Activated T-cell treated with anti-CD3 and anti-CD28 coated beads for 4 hours (primary cell): ENCODE measurements around the gene SERPINI1.

Experiments
- DNase-seq: peaks from one replicate; pipeline ENCODE4 v3.0.0-alpha.2; 2020

The SERPINI1 gene, protein sequence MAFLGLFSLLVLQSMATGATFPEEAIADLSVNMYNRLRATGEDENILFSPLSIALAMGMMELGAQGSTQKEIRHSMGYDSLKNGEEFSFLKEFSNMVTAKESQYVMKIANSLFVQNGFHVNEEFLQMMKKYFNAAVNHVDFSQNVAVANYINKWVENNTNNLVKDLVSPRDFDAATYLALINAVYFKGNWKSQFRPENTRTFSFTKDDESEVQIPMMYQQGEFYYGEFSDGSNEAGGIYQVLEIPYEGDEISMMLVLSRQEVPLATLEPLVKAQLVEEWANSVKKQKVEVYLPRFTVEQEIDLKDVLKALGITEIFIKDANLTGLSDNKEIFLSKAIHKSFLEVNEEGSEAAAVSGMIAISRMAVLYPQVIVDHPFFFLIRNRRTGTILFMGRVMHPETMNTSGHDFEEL

DNA sequence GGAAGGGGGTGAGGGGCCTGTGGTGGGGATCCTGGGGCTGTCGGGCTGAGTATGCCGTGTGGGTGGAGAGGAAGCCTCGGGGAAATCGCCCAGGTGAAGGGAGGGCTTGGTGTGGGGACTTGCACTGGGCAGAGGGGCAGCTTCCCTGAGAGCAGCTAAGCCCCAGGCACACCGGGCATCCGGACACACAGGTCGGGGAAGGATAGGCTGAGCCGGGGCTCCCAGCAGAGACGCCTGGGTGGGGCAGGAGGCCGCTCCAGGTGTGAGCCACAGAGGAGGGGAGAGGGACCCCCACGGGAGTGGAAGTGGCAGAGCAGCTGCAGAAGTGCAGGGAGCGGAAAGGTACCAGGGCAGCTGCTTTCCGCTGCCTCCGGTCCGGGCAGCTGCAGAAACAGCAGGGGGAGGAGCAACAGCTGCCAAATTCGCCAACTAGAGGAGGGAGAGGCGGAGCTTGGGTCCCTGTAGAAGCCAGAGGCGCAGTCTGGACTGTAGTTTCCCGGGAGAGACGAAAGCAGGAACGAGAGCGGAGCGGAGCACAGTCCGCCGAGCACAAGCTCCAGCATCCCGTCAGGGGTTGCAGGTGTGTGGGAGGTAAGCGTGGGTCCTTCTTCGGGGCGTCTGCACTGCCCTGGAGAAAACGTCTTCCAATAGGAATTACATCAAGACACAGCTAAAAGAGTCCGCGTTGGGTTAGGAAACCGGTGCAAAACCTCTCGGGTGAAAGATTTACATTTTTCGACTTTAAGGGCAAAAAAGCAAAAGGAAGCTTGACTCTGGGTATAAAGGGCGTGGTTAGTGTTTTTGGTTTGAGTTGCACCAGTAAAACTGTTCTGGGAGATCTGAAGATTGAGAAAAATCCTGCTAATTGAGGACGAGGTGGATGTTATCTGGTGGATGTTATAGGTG, at the start of gene SERPINI1:
Gene SERPINI1, plus strand, starts transcription at position 489 of the 906 bp plus-strand sequence. CDS start 53,408 bp downstream, outside the sequence.
- peak; percentile 51 for DNase-seq

DNA sequence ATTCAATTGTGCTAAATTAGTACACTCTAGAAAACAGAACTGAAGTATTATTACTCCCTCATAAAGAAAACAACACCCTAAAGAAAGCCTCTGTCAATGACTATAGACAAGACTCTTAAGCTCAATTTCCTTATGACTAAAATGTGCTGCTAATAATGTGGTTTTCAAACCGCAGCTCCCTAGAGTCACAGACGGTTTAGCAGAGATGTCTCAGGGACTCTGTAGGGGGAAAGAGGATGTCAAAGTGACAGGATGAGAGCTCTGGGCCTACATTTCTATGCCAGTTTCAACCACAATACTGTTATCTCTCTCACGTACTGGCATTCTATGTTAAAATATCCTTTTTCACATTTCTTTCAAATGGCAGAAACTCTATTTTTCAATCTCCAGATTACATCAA, 44.2 kb upstream of the SERPINI1 start:
- peak; percentile 1 for DNase-seq

GRCh38 chr3:167694121-167694520, 41.4 kb upstream of the SERPINI1 start:
- DNase-seq, result no peak

- no peak for DNase-seq
These were observed 35.5 kb upstream of the SERPINI1 start for GRCh38 chr3:167700046-167700445.

DNA sequence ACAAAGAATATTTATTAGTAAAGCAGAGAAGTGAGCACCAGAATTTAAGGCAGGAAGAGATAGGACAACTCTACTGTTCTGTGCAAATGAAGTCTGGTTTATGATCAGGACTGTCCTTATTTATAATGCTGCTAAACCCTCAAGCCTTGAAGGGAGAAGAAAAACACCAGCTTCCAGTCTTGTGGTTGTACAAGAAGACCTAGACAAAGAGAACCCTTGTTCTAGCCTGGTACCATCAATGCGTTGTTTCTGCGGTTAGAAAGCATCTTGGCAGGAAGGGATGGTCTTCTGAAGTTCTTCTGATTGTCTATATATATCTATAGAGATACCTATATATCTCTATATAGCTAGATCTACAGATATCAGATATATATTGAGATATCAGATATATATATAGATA, 34.6 kb upstream of the SERPINI1 start:
- no peak for DNase-seq

GRCh38 chr3:167705840-167706239, 29.7 kb upstream of the SERPINI1 start:
- DNase-seq, result no peak

- DNase-seq, result no peak
These were observed 25.8 kb upstream of the SERPINI1 start for GRCh38 chr3:167709690-167710089.

DNA sequence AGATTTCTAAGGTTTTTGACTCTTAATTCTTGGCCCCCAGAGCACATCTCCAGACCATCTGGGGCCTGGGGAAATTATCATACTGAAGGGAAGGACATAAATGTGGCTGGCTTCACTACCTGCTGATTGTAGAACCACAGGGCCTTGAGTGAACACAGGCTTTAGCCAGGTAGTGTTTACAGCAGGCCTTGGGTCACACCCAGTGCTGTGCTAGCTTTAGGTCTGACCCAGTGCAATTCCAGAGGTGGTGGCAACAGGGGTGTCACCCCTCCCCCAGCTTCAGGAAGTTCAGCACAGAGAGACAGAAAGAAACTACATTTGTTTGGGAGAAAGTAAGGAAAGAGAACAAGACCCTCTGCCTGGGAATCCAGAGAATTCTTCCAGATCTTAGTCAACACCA, 25.0 kb upstream of the SERPINI1 start:
- no peak for DNase-seq

DNA sequence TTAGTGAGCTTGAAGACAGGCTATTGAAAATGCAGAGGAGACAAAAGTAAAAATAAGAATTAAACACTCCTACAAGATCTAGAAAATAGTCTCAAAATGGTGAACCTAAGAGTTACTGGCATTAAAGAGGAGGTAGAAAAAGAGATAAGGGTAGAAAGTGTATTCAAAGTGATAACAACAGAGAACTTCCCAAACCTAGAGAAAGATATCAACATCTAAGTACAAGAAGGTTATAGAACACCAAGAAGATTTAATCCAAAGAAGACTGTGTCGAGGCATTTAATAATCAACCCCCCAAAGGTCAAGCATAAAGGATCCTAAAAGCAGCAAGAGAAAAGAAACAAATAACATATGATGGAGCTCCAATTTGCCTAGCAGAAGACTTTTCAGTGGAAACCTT, 24.1 kb upstream of the SERPINI1 start:
- no peak for DNase-seq

- no peak for DNase-seq
These were observed 23.1 kb upstream of the SERPINI1 start for GRCh38 chr3:167712445-167712844.

GRCh38 chr3:167714871-167715270, 20.6 kb upstream of the SERPINI1 start:
- no peak for DNase-seq

GRCh38 chr3:167716920-167717319, 18.6 kb upstream of the SERPINI1 start:
- DNase-seq, result no peak

DNA sequence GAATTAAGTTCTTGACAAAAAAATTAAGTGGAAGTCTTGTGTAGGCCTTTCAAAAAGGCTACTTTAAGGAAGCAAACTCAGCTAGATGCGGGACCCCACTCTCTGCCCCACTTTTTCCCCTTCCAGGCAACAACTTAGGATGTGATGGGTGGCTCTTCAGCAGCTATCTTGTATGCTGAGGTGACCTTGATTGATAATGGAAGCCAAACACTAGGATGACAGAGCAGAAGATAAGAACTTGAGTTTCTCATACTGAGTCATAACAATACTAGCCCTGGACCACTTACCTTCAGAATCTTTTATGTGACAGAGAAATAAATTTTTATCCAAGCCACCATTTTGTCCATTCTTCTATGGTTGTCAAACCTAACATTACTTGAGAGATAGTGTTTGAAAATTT, 16.9 kb upstream of the SERPINI1 start:
- no peak for DNase-seq

DNA sequence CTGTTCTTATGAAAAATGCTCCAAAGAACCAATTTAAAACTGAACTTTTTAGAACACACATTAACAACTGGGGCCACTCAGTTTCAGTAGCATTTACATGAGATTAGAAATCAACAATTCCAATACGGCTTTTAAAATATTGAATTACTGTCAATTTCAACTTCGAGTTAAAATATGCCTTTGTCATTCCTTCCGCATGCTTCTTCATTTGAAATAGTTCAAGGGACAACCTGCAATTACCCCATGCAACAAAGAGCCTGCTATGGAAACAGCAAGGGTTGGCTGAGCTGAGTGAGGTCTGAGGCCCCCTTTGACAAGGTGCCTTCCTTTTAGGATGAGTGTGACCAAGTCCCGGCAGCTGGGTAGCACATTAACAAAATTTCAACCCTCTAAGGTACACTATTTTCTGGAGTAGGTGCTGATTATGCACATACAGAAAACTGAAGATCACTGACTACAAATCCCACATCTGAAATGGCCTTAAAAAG, 12.5 kb upstream of the SERPINI1 start:
- no peak for DNase-seq

DNA sequence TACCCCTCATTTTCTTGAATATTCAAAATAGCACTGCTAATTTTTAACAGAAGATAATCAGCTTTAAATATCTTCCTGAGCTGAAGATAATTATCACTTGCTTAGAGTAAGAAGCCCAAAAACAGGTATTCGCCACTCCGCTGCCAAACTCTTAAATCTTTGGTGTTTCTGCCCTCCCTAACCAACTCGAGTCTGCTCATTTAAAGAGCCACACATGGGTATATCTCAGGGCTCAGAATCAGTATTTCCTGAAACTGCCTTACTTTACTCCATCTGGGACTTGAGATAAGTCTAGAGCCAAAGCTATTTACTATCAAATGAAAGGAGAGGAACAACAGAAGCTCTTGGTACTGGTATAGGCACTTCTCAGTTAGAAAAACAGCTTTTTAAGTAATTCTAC, 11.6 kb upstream of the SERPINI1 start:
- DNase-seq, result no peak

GRCh38 chr3:167728176-167728575, 7.3 kb upstream of the SERPINI1 start:
- no peak for DNase-seq

- no peak for DNase-seq
These were observed 6.7 kb upstream of the SERPINI1 start for GRCh38 chr3:167728632-167729323.

DNA sequence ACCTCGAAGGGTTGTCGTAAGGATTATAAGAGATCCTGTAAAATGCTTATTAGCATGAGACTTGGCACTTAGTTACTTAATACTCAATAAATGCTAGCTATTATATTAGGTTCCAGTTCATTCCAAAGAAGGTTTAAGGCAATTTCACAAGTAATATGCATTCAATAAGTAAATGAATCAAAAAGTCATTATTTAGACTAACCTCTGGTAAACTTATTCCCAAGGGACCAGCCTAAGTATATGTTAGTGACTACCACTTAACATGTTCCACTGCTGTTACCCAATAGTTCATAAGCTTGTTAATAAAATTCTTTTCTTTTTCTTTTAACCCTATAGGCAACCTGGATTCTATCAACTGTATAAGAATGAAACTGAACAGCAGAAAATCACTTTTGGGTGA, 5.9 kb upstream of the SERPINI1 start:
- DNase-seq, result no peak

GRCh38 chr3:167731393-167731792, 4.1 kb upstream of the SERPINI1 start:
- DNase-seq, result no peak

DNA sequence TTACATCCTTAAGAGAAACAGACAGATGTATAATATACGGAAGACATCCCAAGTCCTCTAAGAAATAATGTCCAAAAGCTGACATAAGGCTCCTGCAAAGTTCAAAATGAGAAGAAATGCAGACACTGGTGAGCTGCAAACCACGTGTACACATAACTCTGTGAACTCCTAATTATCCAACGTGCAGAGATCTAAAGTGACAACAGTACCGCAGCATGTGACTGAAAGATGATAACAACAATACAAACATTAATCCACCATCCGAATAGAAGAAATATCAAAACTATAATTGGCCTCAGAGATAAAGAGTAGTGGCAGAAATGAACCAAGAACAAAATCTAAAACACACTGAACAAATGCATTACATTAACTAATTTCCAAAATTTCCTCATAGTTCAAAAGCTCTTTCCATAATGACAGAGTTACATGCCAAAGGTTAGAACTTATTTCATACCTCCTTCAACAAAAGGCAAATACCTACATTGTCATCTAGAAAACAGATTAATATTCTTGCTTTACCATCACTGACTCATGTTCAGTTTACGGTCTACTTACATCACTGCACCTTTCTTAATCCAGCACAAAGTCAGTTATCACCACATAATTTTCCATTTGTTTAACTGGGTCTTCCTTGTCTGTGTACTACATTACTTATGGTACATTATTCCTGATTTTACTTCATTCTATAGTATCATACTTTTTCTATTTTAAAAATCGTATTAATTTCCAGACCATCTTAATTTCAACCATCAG, 3.0 kb upstream of the SERPINI1 start:
- DNase-seq, result no peak

DNA sequence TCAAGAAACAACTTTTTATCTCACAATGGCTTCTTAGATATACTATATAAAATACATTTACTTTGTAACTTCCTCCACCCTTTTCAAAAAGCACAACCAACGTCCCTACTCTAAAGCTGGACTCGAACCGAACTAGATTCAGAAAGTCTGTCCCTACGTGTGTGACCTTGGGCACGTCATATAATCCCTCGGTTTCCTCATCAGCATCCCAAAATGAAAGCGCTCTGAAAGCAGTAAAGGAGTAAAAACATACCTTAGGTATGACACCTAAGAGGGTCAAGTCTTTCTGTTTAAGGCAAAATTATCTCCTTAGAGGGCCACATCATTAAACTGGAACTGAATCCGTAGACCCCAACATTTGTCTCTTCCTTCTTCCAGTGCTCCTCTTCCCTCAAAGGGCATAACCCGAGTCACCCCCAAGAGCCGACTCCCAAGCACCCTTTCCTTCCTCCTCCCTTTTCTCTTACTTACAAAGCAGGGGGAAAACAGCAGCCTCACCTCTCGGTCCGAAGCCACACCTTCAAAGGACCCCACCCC, 1.5 kb upstream of the SERPINI1 start:
- no peak for DNase-seq
